ENCODE measurements around the gene RAD23A.
"Not testable (repeated sequence)": the region's sequence is repeated elsewhere in the genome, so short reads cannot be mapped to it uniquely, and the experiment has no call there.

DNA sequence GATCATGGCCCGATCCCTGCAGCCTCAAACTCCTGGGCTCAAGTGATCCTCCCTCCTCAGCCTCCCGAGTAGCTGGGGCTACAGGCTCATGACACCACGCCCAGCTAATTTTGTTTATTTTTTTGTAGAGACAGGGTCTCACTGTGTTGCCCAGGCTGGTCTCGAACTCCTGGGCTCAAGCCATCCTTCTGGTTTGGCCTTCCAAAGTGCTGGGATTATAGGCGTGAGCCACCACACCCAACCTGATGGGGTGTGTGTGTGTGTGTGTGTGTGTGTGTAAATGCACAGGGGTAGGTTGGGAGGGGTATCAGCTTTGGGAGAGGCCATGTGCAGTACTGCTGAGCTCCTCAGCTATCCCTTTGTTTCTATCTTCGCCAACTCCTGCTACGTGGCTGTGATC is 30.4 kb downstream of the RAD23A start:
- not testable (repeated sequence) for TF ChIP-seq POLR2A, EP300, POLR2AphosphoS5 (IDR thresholded peaks at IDR 0.05)
- TF ChIP-seq, protein P1, sequence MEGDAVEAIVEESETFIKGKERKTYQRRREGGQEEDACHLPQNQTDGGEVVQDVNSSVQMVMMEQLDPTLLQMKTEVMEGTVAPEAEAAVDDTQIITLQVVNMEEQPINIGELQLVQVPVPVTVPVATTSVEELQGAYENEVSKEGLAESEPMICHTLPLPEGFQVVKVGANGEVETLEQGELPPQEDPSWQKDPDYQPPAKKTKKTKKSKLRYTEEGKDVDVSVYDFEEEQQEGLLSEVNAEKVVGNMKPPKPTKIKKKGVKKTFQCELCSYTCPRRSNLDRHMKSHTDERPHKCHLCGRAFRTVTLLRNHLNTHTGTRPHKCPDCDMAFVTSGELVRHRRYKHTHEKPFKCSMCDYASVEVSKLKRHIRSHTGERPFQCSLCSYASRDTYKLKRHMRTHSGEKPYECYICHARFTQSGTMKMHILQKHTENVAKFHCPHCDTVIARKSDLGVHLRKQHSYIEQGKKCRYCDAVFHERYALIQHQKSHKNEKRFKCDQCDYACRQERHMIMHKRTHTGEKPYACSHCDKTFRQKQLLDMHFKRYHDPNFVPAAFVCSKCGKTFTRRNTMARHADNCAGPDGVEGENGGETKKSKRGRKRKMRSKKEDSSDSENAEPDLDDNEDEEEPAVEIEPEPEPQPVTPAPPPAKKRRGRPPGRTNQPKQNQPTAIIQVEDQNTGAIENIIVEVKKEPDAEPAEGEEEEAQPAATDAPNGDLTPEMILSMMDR (IDR thresholded peaks at IDR 0.05) = not testable (repeated sequence)
